ENCODE data around the gene TBL1X. TPM values are rescaled to one million over a fixed set of nuclear protein-coding genes. Genes with fewer than 3 reads are reported as not detected.

Gene TBL1X
- total RNA-seq, 1 donor: 30.7 TPM

- DNase-seq (ENCODE audit: low read depth): peak; percentile 58
- no peak for TF ChIP-seq CTCF (IDR thresholded peaks at IDR 0.05; ENCODE audit: insufficient read depth, low read depth, low read length)
These were observed 30.6 kb downstream of the TBL1X start for GRCh38 chrX:9495496-9495895.

GRCh38 chrX:9498236-9498635, 33.4 kb downstream of the TBL1X start:
- no peak for DNase-seq (ENCODE audit: low read depth)
- H3K4me3 ChIP-seq (ENCODE audit: low read depth, low read length): no peak overlapping the region
- no peak for TF ChIP-seq CTCF (IDR thresholded peaks at IDR 0.05; ENCODE audit: insufficient read depth, low read depth, low read length)

More at GRCh38 chrX:9495496-9495895, 30.6 kb downstream of the TBL1X start:
- no peak overlapping the region for H3K4me3 ChIP-seq (ENCODE audit: low read depth, low read length)

DNA sequence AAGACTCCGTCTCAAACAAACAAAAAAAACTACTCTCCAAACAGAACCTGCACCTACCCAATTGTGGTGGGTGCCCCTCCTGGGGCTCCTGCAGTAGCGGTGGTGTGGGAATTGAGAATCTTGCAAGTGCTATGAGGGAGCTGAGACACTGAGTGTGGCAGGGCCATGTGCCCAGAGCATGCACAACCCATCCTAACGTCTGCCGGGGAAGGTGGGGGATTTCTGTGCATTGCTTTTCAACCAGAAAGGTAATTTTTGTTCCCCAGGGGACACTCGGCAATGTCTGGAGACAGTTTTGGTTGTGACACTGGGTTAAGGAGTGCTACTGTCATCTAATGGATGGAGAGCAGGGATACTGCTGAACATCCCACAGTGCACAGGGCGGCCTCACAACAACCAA, 35.7 kb downstream of the TBL1X start:
- no peak for DNase-seq (ENCODE audit: low read depth)
- no peak overlapping the region for H3K4me3 ChIP-seq (ENCODE audit: low read depth, low read length)
- no peak for TF ChIP-seq CTCF (IDR thresholded peaks at IDR 0.05; ENCODE audit: insufficient read depth, low read depth, low read length)

DNA sequence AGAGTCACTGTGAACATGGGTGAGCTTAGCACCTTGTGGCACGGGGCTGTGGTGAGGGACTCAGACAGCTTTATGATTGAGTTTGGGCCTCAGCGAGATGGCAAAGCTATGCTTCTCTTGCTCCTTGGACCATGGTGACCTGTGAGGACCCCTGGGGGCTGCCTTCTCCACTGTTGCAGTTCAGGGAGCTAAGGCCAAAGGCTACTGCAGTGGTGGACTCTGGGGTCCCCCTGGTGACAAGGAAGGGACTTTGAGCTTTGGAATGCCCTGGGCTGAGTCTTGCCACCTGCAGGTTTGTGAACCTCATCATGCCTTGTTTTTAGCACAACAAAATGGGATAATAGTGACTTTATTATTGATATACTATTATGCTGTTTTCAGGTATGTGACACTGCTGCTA, 36.5 kb downstream of the TBL1X start:
- H3K4me3 ChIP-seq (ENCODE audit: low read depth, low read length): no peak overlapping the region
- TF ChIP-seq CTCF (IDR thresholded peaks at IDR 0.05; ENCODE audit: insufficient read depth, low read depth, low read length): no peak
- DNase-seq (ENCODE audit: low read depth): no peak

GRCh38 chrX:9503261-9503660, 38.4 kb downstream of the TBL1X start:
- no peak overlapping the region for H3K4me3 ChIP-seq (ENCODE audit: low read depth, low read length)
- no peak for TF ChIP-seq CTCF (IDR thresholded peaks at IDR 0.05; ENCODE audit: insufficient read depth, low read depth, low read length)
- DNase-seq (ENCODE audit: low read depth): no peak

DNA sequence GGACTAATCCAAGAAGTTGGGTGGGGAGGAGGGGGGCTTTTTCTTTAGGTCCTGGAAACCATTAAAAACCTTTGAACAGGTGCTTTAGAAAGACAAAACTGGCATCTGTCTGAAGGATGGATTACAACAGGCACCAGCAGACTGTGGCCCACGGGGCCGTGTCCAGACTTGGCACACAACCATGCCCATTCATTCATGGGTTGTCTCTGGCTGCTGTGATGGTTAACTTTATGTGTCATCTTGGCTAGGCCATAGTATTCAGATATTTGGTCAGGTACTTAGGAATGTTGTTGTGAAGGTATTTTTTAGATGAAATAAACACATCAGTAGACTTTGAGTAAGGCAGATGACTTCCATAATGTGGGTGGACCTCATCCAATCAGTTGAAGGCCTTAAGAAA, 45.5 kb downstream of the TBL1X start:
- no peak for TF ChIP-seq CTCF (IDR thresholded peaks at IDR 0.05; ENCODE audit: insufficient read depth, low read depth, low read length)
- H3K4me3 ChIP-seq (ENCODE audit: low read depth, low read length): no peak overlapping the region
- no peak for DNase-seq (ENCODE audit: low read depth)

DNA sequence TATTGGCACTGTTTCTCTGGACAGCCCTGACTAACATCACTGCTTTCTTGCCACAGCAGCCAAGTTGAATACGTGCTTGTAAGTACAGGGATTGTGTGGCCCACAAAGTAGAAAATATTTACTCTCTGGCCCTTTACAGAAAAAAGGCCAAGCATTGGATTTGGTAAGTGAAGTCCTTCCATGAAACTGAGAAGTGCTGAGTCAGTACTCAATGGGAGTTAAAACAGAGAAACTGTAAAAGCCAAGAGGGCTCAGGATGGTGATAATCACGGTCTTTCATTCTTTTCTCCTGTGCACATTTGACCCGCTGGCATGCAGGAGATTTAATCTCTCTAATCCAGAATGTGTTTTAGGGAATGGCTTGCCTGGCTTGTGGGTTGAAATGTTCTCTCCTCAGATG, 46.1 kb downstream of the TBL1X start:
- H3K4me3 ChIP-seq (ENCODE audit: low read depth, low read length): no peak overlapping the region
- no peak for TF ChIP-seq CTCF (IDR thresholded peaks at IDR 0.05; ENCODE audit: insufficient read depth, low read depth, low read length)
- DNase-seq (ENCODE audit: low read depth): no peak
